Upper lobe of left lung (tissue), 6 donors: ENCODE data around the gene SFMBT1. TPM values are rescaled to one million over a fixed set of nuclear protein-coding genes. Genes with fewer than 3 reads are reported as not detected.

Source experiments
- ATAC-seq, 2 donors: fragments of 200-7000 bp; cut with Tn5 transposase; one replicate each; pipeline ENCODE4 v1.9.1; 2022; ENCODE audit warnings: mild to moderate bottlenecking in 2 of 2, moderate library complexity in 2 of 2; ENCODE audit not compliant: low FRiP score in 2 of 2
- DNase-seq, 2 donors: peaks; one replicate each; pipeline ENCODE4 v3.0.0-alpha.2; 2019 to 2020
- H3K27ac ChIP-seq, 4 donors: fragments of 200-600 bp; sonication (generic); one replicate each; pipeline ENCODE4 v1.5.1; 2016 to 2019
- H3K27me3 ChIP-seq, 4 donors: fragments of 200-600 bp; sonication (generic); one replicate each; pipeline ENCODE4 v1.5.1; 2017 to 2019
- H3K36me3 ChIP-seq, 4 donors: fragments of 200-600 bp; sonication (generic); one replicate each; pipeline ENCODE4 v1.5.1; 2016 to 2019
- H3K4me1 ChIP-seq, 4 donors: fragments of 200-600 bp; sonication (generic); one replicate each; pipeline ENCODE4 v1.5.1; 2018 to 2019
- H3K4me3 ChIP-seq, 4 donors: fragments of 200-600 bp; sonication (generic); one replicate each; pipeline ENCODE4 v1.5.1; 2017 to 2019; ENCODE audit warnings: mild to moderate bottlenecking in 2 of 4, moderate library complexity in 1 of 4
- H3K9me3 ChIP-seq, 4 donors: fragments of 200-600 bp; sonication (generic); one replicate each; pipeline ENCODE4 v1.5.1; 2018 to 2019
- CTCF ChIP-seq, 6 experiments: fragments of 450-650 bp in 4 of 6; fragments of 200-600 bp in 2 of 6; sonication (generic) in 2 of 6; IDR thresholded peaks; one replicate each; pipeline ENCODE4 v1.5.1; 2016 to 2019; ENCODE audit warnings: antibody characterized with exemption in 6 of 6
- EP300 ChIP-seq, 4 donors: sonication (generic); formaldehyde crosslinking; IDR thresholded peaks; one replicate each; pipeline ENCODE4 v1.5.1; 2017; ENCODE audit warnings: antibody characterized with exemption in 4 of 4, control low read depth in 2 of 4
- POLR2A ChIP-seq, 4 donors: fragments of 450-650 bp; IDR thresholded peaks; one replicate each; pipeline ENCODE4 v1.5.1; 2016 to 2017; ENCODE audit warnings: antibody characterized with exemption in 4 of 4, mild to moderate bottlenecking in 2 of 4
- POLR2AphosphoS5 ChIP-seq, 2 donors: sonication (generic); formaldehyde crosslinking; IDR thresholded peaks; one replicate each; pipeline ENCODE4 v1.5.1; 2017; ENCODE audit warnings: antibody characterized with exemption in 2 of 2
- WGBS, 2 donors: methylation state at CpG; one replicate each; pipeline ENCODE4 v1.1.5; 2017 to 2018; 5-methylcytosine and 5-hydroxymethylcytosine counted together
- total RNA-seq, 6 donors: library from RNA; depleted of rRNA in 4 of 6; stranded (reverse); fragments of >200 nt in 4 of 6; gene quantifications; one replicate each; pipeline versions ENCODE4 v1.1.0 to v1.2.1, GENCODE V29; 2016 to 2021
- donor health status: DM: no; HTN: no; CAD: no; lungs with moderate emphysema.
- donor health status: DM: no; HTN: yes; CAD: no; lungs with severe emphysema.

Gene SFMBT1
- total RNA-seq, 6 donors from 2014 or later: 12.8 to 69.9 (median 32.9) TPM

GRCh38 chr3:52879581-52879980, 166.3 kb downstream of the SFMBT1 start:
- DNase-seq (no peak), ATAC-seq (no peak)

DNA sequence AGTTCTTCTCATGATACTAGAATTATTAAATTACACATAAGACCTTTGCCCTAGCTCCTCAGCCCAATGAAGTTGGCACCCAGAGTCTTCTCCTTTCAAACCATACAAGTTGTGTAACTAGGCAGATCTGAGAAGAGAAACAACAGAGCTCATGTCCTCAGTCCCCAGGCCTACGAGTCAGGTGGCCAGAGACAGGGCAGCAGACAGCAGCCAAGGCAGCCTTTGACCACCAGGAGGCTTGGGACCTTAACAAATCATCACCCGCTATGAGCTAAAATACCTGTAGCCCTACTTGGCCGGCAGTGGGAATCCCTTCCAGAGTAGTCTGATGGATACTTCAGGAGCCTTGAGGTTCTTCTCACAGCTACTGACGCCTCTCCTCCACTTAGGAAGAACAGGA, 166.8 kb downstream of the SFMBT1 start:
- no peaks in the 10 kb centered on the region for H3K27me3 ChIP-seq
- TF ChIP-seq EP300 (IDR thresholded peaks at IDR 0.05): no peak
- TF ChIP-seq POLR2AphosphoS5 (IDR thresholded peaks at IDR 0.05): no peak
- peak in 1 of 6 experiments; percentile 14 for TF ChIP-seq CTCF (IDR thresholded peaks at IDR 0.05)
- TF ChIP-seq POLR2A (IDR thresholded peaks at IDR 0.05): no peak
- H3K36me3 ChIP-seq: no peaks in the 10 kb centered on the region
- H3K4me1 ChIP-seq: peaks cover 0 to 28% (median 10%) of the 10 kb centered on the region in 4 donors
- H3K27ac ChIP-seq: no peak overlapping the region
- DNase-seq (no peak), ATAC-seq (no peak)
- no peaks in the 10 kb centered on the region for H3K9me3 ChIP-seq
- no peak overlapping the region for H3K4me3 ChIP-seq
- 76 to 80% methylated on average over 4 of the region's 4 CpGs for WGBS, 2 donors

More at GRCh38 chr3:52879581-52879980, 166.3 kb downstream of the SFMBT1 start:
- H3K9me3 ChIP-seq: no peaks in the 10 kb centered on the region
- H3K36me3 ChIP-seq: no peaks in the 10 kb centered on the region
- peaks cover 0 to 23% (median 10%) of the 10 kb centered on the region in 4 donors for H3K4me1 ChIP-seq
- no peak overlapping the region for H3K27ac ChIP-seq
- H3K4me3 ChIP-seq: no peak overlapping the region
- no peaks in the 10 kb centered on the region for H3K27me3 ChIP-seq
- TF ChIP-seq POLR2A (IDR thresholded peaks at IDR 0.05) (no peak), EP300 (IDR thresholded peaks at IDR 0.05) (no peak), POLR2AphosphoS5 (IDR thresholded peaks at IDR 0.05) (no peak), CTCF (IDR thresholded peaks at IDR 0.05) (no peak)
- WGBS, 2 donors: 94 to 99% methylated on average over 4 of the region's 4 CpGs

GRCh38 chr3:52877085-52877484, 168.8 kb downstream of the SFMBT1 start:
- TF ChIP-seq POLR2A (IDR thresholded peaks at IDR 0.05): no peak
- no peak for TF ChIP-seq CTCF (IDR thresholded peaks at IDR 0.05)
- no peak for TF ChIP-seq POLR2AphosphoS5 (IDR thresholded peaks at IDR 0.05)
- no peak for TF ChIP-seq EP300 (IDR thresholded peaks at IDR 0.05)
- no peak overlapping the region for H3K4me3 ChIP-seq
- H3K36me3 ChIP-seq: no peaks in the 10 kb centered on the region
- H3K9me3 ChIP-seq: no peaks in the 10 kb centered on the region
- H3K27me3 ChIP-seq: no peaks in the 10 kb centered on the region
- DNase-seq (no peak), ATAC-seq (no peak)
- peaks cover 0 to 38% (median 10%) of the 10 kb centered on the region in 4 donors for H3K4me1 ChIP-seq
- no peak overlapping the region for H3K27ac ChIP-seq
- WGBS, 2 donors: 90 to 93% methylated on average over 2 to 3 of the region's 3 CpGs

GRCh38 chr3:52874864-52875587, 170.8 kb downstream of the SFMBT1 start:
- H3K27ac ChIP-seq: no peak overlapping the region
- TF ChIP-seq POLR2AphosphoS5 (IDR thresholded peaks at IDR 0.05) (no peak), EP300 (IDR thresholded peaks at IDR 0.05) (no peak), CTCF (IDR thresholded peaks at IDR 0.05) (no peak), POLR2A (IDR thresholded peaks at IDR 0.05) (no peak)
- H3K36me3 ChIP-seq: no peaks in the 10 kb centered on the region
- H3K4me3 ChIP-seq: no peak overlapping the region
- WGBS, 2 donors: 84 to 87% methylated on average over 9 of the region's 9 CpGs
- peaks cover 0 to 37% (median 7%) of the 10 kb centered on the region in 4 donors for H3K4me1 ChIP-seq
- H3K9me3 ChIP-seq: no peaks in the 10 kb centered on the region
- peak in 1 of 2 donors; percentile 6 for DNase-seq
- H3K27me3 ChIP-seq: no peaks in the 10 kb centered on the region
- no peak for ATAC-seq
